GM21529 (cell line): ENCODE data around the gene AIP.

Source experiments
- ATAC-seq: cut with Tn5 transposase; IDR thresholded peaks from one replicate; pipeline ENCODE4 v1.9.1; 2021; ENCODE audit not compliant: unreplicated experiment

The AIP gene

DNA sequence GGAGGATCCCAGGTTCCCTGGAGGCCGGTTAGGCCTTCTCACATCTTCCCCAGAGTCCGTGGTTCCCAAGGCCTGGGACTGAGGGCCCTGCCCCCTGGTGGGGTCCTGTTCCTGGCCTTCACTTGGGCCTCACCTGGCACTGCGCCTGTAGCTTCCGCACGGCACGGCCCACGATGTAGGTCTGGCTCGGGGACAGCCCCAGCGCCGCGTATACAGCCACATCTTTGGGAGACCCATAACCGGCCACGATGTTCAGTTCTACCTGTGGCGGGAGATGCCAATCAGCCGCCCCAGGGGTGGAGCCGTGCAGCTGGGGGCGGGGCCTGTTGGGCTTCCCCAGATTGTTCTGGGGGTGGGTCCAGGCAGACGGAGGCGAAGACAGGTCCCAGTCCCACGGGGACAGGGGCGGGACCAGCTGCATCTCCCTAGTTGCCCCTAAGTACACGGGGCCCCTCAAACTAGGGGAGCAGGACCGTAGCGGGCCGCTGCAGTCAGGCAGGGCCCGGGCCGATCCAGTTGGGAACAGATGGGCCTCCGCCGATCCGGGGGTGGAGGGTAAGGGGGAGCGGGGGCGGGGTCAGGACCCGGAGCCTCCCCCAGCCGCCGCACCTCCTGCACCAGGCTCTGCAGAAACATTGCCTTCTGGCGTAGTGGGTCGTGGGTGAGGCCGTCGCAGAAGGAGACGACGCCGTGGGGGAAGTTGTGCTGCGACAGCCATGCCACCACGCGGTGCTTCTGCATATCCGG, 10.1 kb downstream of the AIP start:
- no peak for ATAC-seq

- no peak for ATAC-seq
Observed at GRCh38 chr11:67493548-67494370, 10.9 kb downstream of the AIP start.

- no peak for ATAC-seq
Observed at GRCh38 chr11:67494371-67495233, 11.8 kb downstream of the AIP start.

GRCh38 chr11:67495234-67496005, 12.6 kb downstream of the AIP start:
- ATAC-seq, result no peak

DNA sequence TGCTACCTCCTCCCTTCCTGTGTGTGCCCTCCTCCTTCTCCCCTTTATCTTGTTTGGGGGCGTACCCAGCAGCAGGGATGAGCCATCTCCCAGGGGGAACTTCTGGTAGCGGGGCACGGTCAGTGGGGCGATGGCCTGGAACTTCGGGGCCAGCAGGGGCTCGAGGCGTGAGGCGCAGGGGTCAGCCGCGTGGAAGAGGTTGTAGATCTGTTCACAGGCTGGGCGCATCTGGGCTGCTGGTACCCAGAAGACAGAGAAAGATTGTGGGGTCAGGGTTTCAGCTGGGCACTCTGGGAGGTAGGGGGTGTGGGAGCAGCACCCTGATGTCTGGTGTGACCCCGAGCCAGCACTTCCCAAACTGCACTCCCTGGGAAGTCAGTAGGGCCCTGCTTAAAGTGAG, 13.3 kb downstream of the AIP start:
- no peak for ATAC-seq

GRCh38 chr11:67497656-67498291, 14.9 kb downstream of the AIP start:
- ATAC-seq, result no peak

GRCh38 chr11:67498544-67498972, 15.7 kb downstream of the AIP start:
- no peak for ATAC-seq

DNA sequence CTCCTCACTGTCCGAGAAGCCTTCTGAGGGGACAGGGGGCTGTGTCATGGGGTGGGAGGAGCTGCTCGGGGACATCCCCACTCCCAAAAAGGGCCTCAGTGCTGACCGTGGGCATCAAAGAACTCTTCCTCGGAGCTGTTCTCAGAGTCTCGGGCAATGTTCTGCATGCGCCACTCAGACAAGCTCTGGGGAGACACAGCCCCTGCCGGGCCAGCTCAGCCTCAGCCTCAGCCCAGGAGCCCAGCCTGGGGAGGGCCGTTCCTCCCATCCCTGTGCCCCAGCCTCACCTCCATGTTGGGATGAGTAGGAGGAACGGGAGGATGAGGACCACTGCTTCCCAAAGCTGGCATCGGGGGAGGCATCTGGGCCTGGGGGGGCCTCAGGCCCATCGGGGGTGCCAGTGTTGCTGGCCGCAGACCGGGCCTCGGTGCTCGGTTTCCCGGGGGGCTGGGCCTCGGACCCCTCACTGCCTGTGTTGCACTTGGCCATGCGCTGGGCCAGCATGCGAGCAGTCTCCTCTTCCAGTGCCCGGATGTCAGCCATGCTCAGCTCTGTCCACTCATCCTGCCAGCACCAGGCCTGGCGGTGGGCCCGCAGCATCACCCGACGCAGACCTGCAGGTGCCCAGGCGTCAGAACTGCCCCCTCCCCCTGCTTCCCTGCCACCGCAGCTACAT, 17.1 kb downstream of the AIP start:
- ATAC-seq, result no peak

DNA sequence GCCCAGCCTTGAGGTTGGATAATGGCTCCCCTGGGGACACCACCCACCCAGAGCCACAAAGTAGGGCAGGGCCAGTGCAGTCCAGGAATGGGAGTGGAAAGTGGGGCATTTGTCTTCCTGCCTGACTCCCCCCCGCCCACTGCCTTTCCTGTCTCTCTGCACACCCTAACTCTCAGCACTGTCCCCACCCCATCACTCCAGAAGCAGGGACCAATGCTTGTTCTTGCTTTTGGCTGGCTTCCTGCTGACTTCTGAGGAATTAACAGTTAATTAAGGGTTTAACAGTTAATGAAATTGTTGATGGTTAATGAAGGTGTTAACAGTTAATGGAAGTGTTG, 17.6 kb downstream of the AIP start:
- no peak for ATAC-seq

DNA sequence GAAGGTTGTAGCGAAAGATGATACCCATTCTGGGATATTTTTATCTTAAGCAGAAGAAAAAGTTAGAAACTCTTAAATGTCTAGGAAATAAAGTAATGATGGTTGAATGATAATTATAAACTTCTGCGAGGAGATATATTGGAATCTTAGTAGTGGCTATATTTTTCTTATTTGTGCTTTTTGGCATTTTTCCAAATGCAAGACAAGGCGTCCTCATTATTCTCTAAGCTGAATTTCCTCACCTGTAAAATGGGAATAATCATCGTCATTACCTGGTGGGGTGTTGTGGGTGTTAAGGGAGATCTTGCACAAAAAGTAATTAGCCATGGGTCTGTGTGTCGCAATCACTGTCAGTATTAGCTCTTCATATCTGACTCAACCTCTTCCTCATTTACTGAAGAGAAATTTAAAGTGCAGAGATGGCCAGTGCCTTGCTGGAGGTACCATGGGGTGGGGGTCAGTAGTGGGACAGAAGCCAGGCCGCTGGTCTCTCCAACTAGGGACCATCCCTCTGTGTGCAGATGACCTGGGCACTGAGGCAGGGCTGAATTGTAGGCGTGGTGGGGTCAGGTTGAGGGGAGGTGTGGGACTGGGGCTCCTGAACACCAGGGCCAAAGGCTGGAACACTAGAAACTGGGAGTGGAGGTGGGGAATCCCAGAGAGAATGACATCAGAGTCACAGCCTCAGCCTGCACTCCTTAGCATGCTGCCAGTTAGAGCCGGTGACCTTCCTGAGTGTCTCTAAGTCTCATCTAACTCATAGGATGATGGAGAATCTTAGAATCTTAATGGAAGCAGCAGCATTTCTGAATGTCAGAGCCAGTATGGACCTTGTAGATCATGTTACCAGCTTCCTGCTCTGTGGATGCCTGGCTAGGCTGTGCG, 18.2 kb downstream of the AIP start:
- no peak for ATAC-seq

DNA sequence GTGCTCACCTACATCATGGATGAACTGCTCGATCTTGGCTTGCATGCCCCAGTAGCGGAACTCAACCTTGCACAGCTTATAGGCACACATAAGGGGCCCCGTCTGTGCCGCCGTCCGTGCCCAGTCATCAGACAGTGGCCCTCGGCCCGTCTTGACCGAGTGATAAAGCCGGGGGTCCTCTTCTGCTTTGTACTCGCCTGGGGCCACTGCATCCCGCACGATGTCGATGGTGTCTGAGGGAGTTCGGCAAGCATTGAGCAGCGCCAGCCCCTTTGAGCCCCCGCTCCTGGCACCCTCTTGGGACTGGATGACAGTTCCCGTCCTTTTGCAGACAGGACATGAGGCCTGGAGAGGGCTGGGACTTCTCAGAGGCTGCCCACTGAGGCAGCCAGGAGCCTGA, 19.0 kb downstream of the AIP start:
- ATAC-seq, result no peak

DNA sequence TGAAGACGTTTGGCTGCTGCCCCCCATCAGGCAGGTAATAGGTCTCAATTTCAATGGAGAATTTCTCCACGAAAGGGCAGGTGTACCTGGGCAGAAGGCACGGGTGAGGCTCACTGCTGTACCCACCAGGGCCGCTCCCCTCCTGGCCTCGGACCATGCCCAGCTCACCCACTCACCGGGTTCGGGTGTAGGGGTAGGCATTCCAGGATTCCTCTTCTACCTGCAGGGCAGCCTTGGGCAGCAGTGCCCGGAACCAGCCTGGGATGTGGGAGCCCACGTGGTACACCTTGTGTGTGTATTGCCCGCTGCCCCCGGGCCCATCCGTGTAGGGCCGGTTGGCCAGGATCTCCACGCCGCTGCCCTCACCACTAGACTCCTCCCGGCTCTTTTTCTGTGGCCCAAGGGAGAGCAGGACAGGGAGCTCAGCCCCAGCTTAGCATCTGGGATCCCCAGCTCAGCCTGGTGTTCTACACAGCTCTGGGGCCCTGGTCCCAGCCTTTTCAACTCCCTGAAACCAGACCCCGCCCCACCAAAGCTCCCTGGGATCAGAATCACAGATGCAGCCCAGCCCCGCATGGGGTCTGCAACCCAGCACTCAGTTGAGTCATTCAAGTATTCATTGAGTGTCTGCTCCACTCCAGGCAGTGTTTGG, 19.6 kb downstream of the AIP start:
- no peak for ATAC-seq

DNA sequence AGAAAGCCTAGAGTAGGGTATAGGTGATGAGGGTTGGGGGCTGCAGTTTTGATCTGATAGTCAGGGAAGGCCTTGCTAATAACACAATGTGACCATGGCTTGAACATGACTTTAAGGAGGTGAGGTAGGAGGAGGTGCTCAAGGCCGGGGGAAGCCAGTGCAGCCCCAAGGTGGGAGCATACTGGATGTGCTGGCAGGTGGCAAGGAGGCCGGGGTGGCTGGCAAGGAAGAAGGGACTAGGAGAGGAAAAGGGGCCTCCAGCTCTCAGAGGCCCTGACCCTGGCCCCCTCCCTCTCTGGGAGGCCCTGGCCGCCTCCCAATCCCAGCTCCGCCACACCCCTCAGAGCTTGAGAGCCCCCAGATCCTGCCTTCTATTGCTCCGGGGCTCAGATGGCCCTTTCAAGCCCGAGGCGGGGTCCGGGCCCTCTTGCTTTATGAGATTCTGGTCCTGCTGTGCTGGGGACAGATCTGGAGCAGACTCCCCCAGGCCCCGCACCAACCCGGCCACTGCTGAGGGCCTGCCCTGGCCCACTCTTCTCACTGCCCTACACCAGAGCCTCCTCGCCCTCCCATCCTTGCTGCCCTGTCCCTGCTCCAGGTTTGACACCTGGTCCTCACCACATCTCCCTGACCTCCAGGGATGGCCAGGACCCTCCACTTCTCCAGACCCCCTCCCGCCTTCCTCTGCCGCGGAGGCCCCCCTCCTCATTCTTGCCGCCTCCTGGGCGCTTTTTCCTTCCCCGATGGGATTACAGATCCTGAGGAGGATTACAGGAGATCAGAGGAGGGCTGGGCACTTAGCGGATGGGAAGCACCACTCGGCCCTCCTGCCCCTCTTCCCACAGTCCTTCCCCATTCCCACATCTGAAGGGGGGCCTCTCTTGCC, 20.5 kb downstream of the AIP start:
- no peak for ATAC-seq

DNA sequence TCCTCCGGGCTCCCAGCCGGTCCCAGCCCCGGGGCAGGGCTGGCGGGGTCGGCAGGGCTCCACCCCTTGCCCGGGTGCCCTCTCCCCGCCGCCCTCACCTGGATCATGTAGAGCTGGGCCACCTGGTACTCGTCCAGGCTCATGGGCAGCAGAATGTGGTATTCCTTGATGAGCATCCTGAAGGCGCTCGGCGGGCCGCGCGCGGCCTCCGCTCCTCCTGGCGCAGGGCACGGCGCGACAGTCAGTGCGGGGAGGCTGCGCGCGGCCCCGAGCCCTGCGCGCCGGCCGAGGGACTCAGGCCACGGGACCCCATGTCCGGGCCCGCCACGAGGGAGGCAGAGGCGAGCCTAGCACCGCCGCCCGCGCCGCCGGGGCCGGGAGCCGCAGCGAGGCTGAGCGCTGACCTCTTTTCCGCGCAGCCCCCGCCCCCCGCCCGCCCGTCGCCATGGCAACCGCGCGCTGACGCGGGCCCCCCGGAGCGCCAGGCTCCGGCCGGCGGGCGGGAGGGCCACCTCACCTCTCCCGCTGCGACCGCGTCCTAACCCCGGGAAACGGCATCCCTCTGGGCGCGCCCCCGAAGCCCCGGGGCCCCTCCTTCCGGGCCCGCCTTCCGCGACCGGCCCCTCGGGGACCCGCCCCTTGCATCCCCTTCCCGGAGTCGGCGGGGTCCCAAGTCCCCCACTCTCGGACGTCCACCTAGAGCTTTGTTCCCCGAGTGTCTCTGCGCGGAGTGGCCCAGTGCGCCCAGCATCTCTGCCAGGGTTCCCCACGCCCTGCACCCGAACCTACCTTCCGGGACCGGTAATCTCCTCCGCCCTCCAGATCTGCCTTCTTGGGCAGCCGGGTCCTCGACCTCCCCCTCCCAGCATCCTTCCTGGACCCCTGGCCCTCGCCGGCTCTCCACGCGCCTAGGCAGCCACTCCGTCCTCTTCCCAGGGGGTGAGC, 21.5 kb downstream of the AIP start:
- no peak for ATAC-seq

DNA sequence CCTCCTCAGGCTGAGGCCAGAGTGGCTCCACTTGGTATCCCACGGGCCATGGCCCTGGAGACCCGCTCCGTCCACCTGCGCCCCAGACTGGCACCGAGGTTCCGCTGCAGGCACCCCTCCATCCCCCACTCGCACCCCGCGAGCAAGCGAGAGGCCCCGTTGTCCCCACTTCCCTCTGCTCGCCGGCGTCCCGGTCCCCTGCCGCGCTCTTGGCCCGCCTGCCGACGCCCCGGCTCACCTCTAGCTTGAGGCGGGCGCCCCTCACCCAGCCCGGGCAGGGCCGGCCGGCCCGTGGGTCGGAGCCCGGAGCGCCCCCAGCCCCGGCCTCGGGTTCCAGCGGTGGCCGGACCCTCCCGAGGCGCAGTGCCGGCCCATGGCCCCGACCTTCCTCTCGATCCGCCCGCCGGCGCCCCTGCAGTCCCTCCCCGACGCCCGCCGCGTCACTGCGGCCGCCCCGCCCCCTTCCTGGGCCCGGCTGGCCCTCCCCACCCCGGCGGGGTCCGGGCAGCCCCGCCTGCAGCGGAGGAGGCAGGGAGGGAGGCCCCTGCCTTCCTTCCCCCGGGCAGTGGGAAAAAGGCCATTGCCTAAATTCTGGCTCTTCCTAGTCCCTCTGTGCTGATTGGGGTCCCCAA, 22.2 kb downstream of the AIP start, which contains the start of gene PITPNM1:
PITPNM1 (minus strand) TSS at position 414 of the 632 bp plus-strand sequence. CDS start 1,183 bp downstream, outside the sequence.
- ATAC-seq, result peak; percentile 26
